D341Med (cell line): ENCODE results near the gene SLC30A4.
"Not testable (repeated sequence)": the region's sequence is repeated elsewhere in the genome, so short reads cannot be mapped to it uniquely, and the experiment has no call there.

ENCODE experiments used
- DNase-seq: peaks from one replicate; pipeline ENCODE4 v3.0.0; 2012; ENCODE audit warnings: low spot score

SLC30A4 gene, protein sequence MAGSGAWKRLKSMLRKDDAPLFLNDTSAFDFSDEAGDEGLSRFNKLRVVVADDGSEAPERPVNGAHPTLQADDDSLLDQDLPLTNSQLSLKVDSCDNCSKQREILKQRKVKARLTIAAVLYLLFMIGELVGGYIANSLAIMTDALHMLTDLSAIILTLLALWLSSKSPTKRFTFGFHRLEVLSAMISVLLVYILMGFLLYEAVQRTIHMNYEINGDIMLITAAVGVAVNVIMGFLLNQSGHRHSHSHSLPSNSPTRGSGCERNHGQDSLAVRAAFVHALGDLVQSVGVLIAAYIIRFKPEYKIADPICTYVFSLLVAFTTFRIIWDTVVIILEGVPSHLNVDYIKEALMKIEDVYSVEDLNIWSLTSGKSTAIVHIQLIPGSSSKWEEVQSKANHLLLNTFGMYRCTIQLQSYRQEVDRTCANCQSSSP

DNA sequence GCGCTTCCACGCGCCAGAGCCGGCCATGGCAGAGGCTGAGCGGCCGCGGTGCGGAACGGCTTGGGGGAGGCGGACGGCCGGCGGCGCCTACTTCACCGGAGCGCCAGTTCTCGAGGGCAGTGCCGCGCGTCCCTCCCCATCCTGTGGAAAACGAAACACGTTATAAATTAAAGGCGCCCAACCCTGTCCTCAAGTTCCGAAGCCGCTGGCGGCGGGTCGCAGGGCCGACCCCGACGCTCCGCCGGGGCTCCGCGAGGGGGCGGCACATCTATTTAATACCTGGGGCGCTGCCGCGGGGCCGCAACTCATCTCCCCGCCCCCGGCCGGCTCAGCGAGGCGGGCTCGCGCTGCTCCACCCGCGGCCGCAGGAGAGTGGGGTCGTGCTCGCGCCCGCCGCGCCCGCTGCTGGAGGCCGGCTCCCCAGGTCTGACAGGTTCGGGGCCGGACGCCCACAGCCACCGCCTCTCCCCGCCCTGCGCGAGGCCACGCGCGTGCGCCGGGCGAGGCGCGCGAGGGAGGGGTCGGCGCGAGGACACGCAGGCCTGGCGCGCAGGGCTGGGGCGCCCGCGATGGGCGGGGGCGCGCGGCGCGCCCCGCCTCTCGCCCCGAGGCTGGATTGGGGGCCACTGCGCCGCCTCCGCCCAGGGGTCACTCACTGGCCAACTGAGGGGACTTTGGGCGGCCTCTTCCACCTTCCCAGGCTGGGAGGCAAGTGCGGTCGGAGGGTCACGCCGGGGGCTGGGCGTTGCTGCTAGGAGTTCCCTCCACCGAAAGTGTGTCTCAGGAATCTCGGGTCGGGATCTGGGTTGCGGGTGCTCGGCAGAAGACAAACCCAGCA lies at the start of gene SLC30A4:
Gene SLC30A4, minus strand, starts transcription at position 428 of the 838 bp plus-strand sequence. Its CDS starts 401 bp downstream, at position 27.
- peak; percentile 85 for DNase-seq

DNA sequence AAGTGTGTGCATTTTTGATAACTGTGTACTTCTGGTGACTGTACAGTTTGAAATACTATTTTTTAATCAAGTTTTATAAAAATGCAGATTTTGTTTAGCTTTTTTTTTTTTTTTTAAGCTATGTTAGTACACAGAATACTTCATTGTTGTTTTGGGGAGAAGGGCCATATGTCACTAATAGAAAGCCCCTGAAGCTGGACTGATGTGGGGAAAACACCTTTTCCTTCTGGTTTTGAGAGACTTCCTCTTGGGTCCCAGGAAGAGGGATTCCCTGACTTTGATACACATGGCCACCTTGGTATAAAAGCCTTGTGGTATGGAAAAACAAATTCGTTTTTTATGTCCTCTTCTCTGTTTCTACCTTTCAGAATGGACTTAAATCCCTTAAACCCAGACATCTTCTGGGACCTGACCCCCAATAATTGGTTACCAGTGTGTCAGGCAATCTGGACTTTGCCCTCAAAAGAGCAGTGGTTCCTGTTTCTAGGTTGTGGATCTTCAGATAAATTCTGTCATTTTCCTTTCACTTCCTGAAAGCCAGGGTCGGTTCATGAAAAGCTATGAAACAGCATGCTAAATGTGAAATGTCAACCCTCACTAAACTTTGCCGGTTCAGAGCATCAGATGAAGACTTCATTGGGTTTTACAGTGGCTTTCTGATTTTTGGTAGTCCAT lies 33.5 kb upstream of the SLC30A4 start:
- DNase-seq = no peak

DNA sequence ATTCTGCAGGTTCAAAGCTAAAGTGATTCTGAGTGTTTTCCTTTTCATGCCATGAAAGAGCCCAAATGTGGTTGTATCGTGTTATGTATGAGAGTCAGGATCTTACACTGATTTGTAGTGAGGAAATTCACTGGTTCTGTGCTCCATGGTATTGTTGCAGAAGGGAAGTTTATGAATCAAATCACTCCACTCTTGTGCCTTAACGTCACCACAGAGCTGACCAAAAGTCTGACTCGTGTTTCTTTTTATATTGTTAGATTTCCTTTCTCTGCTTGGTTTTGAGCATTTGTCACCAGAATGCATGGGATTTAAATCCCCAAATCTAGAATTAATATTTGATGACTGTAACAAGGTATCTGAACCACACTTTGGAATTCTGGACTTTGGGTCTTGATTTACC lies 29.1 kb upstream of the SLC30A4 start:
- no peak for DNase-seq

DNA sequence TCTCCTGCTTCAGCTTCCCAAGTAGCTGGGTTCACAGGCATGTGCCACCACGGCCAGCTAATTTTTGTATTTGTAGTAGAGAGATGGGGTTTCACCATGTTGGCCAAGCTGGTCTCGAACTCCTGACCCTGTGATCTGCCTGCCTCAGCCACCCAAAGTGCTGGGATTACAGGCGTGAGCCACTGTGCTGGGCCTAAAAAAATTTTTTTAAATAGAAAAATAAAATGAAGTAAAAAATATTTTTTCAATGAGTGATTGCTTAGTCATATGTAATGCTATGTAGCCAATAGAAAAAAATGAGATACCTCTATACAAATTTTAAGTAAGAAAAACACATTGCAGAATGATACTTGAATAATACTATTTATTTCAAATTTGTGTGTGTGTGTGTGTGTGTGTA lies 27.9 kb upstream of the SLC30A4 start:
- DNase-seq = no peak

DNA sequence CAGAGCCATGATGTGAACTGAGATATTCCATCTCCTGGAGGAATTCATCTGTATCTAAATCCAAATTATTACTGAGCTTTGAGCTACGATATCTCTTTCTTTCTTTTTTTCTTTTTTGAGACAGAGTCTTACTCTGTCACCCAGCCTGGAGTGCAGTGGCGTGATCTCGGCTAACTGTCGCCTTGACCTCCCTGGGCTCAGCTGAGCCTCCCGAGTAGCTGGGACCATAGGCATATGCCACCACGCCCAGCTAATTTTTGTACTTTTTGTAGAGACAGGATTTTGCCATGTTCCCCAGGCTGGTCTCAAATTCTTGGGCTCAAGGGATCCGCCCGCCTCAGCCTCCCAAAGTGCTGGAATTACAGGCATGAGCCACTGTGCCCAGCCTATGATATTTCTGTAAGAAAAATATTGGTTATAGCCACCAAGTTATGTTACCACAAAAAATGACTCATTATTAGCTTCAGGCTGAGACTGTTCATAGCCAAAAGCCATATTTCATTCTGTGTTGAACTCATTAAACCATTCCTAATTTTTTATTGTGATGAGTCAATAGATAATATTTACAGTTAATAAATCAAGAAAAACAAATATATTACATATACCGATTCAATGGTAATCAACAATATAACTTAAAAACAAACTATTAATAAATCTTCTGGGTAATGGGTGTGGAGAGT lies 27.1 kb upstream of the SLC30A4 start:
- DNase-seq = no peak

DNA sequence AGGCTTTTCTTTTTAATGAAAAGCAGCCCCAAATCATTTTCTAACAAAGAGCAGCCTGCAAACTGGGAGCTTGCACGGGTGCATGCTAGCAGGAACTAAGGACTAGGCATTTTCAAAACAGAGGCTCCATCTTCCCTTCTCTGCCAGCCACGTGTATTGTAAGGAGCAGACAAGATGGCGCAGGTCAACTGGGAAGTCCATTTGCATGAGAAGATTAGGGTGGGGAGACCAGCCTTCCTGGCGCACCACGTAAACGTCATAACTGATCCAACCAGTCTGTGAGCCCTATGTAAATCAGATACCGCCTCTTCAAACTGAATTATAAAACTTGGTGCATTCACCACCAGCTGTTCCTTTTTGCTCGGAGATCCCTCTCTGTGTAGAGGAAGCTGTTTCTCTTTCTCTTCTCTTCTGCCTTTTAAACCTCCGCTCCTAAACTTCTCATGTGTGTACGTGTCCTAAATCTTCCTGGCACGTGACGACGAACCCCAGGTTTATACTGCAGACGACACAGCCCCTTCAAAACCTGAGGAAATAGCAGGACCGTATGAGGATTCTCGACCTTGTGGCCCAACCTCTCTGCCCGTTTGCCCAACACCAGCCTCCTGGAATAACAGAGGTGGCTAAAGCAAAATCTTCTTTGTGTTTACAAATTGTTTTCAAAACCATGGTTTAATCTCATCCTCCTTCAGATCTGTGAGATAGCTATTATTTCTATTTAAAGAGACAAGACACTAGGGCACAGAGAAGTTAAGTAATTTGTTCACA lies 26.4 kb upstream of the SLC30A4 start:
- no peak for DNase-seq

DNA sequence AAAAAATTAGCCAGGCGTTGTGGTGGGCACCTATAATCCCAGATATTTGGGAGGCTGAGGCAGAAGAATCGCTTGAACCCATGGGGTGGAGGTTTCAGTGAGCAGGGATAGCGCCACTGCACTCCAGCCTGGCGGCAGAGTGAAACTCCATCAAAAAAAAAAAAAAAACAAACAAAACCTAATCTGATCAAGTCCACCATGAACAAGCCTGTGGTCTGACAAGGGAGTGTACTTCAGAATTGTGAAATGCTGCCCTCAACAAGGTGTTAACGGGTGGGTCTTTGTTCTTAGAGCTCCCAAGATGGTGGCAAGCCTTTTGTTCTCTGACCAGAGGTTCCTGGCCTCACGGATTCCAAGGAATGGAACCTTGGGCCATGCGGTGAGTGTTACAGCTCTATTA lies 24.2 kb upstream of the SLC30A4 start:
- DNase-seq = no peak

DNA sequence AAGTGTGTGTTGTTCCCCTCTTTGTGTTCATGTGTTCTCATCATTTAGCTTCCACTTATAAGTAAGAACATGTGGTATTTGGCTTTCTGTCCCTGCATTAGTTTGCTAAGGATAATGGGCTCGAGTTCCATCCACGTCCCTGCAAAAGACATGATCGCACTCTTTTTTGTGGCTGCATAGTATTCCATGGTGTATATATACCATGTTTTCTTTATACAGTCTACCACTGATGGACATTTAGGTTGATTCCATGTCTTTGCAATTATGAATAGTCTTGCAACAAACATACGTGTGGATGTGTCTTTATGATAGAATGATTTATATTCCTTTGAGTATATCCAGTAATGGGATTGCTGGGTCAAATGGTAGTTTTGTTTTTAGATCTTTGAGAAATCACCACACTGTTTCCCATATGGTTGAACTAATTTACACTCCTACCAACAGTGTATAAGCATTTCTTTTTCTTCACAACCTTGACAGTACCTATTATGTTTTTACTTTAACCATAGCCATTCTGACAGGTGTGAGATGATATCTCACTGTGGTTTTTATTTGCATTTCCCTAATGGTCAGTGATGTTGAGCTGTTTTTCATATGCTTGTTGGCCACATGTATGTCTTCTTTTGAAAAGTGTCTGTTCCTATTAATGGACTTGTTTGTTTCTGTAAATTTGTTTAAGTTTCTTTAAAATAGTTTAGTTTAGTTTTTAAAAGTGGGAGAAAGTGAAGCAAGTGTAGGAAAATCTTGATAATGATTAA lies 21.9 kb upstream of the SLC30A4 start:
- DNase-seq = no peak

DNA sequence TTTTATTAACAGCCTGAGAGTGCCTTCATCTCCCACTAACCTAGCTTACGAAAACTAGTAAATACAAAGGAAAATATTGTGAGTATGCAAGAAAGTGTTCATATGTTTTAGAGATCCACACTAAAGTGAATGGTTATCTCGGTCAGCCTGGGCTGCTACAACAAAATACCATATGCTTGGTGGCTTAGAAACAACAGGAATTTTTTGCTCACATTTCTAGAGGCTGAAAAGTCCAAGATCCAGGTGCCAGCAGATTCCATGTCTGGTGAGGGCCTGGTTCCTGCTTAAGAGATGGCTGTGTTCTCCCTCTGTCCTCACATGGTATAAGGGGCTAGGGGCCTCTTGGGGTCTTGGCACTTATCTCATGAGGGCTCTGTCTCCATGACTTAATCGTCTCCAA lies 20.5 kb upstream of the SLC30A4 start:
- DNase-seq = no peak

DNA sequence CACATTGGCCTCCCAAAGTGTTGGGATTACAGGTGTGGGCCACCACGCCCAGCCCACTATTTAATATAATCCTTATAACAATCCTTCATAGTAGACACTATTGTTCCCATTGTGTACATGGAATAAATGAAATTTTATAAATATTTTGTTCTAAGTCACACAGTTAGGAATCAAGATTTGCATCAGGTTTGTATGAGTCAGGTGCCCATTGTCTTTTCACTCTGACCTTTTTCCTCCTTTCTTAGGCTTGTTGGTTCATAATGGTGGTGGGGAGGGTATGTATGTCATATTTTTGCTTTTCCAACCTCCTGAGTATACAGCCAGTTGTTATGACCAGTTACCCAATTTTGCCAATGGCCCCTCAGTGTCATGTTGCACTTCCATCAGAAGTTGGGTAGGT lies 18.0 kb upstream of the SLC30A4 start:
- no peak for DNase-seq

DNA sequence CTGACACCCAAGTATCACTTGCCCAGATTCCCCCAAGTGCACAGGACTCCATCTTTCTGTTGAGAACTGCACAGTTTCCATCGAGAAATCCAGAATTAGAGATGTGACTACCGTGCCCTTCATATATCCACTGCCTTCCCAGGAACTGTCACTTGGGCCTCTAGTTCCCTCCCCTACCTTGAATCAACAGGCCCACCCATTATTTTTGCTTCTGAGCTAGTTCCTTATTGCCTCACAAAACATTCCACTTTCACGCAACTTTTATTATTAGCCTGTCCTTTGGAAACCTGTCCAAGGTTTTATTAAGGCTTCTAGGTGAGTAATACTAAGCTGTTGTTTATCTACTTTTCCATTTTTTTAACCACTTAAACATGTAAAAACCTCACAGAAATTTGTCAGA lies 17.1 kb upstream of the SLC30A4 start:
- DNase-seq = no peak

DNA sequence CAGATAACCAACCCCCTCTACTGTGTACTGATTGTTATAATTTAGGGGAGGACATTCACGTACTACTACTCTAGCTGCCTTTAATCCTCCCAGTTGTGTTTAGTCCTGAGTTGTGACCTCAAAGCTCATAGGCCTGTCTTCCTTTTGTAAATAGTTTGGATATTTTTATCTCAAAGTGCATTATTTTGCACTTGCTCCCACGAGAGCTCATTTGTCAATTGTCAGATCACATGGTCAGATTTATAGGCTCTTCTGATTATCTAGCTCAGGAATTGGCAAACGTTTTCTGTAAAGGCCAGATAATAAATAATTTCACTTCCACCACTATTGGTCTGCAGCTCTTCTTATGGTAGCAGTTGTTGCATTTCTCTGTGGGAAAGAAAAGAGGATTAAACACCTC lies 14.4 kb upstream of the SLC30A4 start:
- DNase-seq = no peak

DNA sequence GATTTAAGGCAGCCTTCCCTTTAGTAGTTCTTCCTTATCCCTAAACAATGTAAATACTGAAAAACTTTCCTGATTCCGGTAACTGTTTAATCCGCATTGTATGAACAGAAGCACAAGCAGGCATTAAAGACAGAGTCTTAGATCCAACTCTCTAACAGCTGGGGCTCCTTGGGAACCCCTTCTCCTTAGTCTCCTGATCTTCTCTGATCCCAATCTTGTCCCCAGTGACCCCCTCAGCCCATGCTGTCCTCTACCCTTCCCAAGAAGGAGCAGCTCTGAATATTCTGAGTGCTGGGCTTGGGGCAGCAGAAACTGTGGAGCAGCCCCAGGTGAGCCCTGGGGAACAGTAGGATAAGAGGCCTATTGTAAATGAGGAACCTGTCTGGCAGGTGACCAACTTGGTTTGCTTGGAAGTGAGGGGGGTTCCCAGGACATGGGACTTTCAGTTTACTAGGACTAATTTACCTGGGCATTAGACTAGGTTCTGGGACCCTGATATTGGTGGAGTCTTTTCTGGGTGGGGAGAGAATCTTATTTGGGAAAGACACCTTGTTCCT lies 13.0 kb upstream of the SLC30A4 start:
- DNase-seq = no peak

DNA sequence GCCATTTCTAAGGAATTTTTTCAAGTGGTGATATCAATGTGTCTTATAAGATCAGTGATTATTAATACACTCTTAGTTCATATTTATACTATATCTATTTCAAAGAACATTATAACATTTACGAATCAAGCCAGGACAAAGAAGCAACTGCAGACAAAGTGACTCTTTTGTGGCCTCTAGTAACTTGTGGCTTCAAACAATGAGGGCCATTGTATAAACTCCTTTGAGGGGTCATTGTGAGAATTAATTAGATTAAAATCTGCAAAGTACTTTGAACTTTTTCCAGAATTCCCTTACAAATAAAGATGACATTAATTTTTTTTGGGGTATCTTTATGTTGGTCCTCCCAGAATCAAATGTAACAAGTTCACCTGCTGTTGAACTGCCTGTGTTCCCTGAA lies 12.3 kb upstream of the SLC30A4 start:
- no peak for DNase-seq

DNA sequence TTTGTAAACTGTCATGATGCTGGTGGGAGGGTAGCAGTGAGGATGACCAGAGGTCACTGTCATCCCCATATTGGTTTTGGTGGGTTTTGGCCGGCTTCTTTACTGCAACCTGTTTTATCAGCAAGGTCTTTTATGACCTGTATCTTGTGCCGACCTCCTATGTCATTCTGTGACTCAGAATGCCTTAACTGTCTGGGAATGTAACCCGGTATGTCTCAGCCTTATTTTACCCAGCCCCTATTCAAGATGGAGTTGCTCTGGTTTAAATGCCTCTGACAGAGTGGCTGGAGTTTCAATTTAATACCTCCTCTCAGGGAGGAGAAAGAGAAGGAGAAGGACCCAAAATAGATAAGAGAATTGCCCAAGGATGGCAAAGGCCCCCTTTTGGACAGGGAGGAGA lies 10.3 kb upstream of the SLC30A4 start:
- not testable (repeated sequence) for DNase-seq

DNA sequence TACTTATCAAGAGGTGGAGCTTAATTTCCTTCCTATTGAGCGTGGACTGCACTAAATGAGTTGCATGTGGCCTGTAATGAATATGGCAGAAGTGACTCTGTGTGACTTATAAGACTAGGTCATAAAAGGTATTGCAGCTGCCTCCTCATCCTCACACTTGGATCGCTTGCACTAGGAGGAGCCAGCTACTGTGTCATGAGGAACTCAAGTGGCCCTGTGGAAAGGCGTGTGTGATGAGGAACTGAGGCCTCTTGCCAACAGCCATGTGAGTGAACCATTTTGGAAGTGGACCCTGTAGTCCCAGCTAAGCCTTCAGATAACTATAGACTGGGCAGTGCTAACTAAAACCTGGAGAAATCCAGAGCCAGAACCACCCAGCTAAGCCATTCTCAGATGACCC lies 7.1 kb upstream of the SLC30A4 start:
- no peak for DNase-seq

DNA sequence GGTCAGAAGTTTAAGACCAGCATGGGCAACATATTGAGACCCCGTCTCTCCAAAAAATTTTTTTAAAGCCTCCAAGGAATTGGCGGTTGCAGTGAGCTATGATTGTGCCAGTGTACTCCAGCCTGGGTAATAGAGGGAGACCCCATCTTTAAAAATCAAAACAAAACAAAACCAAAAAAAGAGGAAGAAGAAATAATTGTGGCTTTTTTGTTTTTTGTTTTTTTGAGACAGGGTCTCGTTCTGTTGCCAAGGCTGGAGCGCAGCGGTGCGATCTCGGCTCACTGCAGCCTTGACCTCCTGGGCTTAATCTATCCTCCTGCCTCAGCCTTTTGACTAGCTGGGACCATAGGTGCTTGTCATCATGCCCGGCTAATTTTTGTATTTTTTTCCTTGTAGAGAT lies 4.5 kb upstream of the SLC30A4 start:
- no peak for DNase-seq

DNA sequence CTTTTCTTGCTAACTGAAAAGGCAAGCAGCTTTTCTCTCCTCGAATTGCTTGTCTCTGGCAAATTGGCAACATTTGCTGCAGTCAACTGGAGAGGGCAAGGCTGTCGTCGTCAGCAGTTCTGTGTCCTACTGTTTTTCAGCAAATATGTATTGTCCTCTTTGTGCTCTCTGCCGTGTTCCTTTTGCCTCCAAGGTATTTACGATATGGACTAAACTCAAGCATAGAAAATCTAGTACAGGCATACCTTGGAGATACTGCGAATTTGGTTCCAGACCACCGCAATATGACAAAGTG lies 558 bp upstream of the SLC30A4 start:
- no peak for DNase-seq

DNA sequence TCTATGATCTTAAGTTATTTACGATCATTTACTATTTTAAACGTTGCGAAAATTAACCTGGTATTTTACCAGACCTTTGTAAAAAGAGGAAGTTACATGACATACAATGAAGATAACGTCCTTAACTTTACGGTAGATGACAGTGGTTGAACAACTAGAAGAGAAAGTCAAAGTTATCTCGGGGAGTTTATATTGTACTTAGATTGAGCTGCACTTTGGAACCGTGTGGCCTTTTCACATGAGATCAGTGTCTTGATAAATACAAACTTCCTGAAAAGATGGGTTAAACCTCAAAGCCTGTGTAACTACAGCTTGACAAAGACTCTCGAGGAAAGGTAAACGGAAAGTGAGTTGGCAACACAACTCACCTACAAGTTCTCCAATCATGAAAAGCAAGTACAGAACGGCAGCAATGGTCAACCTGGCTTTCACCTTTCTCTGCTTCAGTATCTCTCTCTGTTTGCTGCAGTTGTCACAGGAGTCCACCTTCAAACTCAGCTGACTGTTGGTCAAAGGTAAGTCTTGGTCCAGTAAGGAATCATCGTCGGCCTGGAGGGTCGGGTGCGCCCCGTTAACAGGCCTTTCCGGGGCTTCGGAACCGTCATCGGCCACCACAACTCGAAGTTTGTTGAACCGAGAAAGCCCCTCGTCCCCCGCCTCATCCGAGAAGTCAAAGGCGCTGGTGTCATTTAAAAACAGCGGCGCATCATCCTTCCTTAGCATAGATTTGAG lies 793 bp downstream of the SLC30A4 start:
- no peak for DNase-seq

DNA sequence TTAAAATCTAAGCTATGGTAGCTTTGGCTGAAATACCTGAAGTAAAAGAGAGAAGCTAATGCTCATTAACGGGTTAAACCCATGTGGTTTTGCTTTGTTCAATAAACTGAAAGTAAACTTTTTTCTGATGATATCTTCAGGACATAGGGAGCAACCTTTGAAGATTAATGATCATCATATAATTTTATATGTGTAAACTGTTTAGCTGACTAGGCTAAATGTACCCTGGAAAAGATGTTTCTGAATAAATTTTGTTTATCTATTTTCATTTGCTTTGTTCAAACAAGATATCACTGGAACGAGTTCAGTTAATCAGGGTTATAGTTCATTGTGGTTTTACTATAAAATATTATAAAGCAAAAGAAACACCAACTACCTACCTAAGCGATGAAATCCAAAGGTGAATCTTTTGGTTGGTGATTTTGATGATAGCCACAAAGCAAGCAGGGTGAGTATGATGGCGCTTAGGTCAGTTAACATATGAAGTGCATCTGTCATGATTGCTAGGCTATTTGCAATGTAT lies 11.7 kb downstream of the SLC30A4 start:
- no peak for DNase-seq
